ENCODE data around the gene MITF. TPM values are rescaled to one million over a fixed set of nuclear protein-coding genes. Genes with fewer than 3 reads are reported as not detected.
"Not testable (repeated sequence)": the region's sequence is repeated elsewhere in the genome, so short reads cannot be mapped to it uniquely, and the experiment has no call there.

MITF gene
- total RNA-seq, 2 donors from 2014 or later, result 0.28 TPM; not detected in 1

DNA sequence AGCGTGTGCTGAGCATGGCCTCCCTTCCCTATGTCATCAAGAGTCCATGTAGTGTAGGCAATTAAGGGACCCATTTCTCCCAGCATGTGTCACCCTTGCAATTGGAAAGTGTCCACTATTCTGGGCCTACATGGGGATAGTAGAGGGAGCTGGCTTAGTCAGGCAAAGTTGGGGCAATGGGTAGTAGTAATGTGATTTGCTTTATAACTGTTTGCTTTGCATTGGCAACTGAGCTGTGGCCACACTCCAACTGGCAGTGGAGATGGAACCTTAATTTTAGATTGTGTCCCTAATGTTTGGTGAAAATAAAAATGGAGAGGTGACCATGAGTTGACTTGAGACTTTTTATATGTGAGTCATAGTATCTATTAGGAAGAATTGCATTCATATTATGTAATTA lies 162.5 kb downstream of the MITF start:
- Mint-ChIP-seq H3K9me3 (no peaks in the 10 kb centered on the region), H3K27me3 (no peaks in the 10 kb centered on the region)

DNA sequence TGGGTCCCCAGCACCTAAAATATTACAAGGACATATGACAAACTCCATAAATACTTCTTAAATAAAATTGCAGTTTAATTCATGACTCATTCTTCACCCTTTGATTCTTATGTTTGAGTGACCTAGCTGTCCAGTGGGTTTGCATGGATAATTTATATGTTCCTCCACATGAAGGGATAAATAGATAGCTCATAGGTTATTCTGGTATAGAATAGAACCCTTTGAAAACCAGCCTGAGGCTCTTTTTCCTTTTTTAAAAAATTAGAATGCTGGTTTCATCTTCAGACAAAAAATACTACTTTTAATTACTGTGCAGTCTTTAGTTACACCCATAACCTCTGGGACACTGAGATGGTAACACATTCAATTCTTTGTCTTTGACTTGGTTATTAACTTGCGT lies 163.1 kb downstream of the MITF start:
- no peaks in the 10 kb centered on the region for H3K36me3 Mint-ChIP-seq
- H3K27me3 Mint-ChIP-seq, result no peaks in the 10 kb centered on the region
- no peak overlapping the region for H3K27ac Mint-ChIP-seq
- ATAC-seq (no peak), DNase-seq (ENCODE audit: low spot score) (no peak)
- H3K9me3 Mint-ChIP-seq, result no peaks in the 10 kb centered on the region
- no peaks in the 10 kb centered on the region for H3K4me1 Mint-ChIP-seq (ENCODE audit: low read depth in 2 of 2)
- no peak overlapping the region for H3K4me3 Mint-ChIP-seq

More for the DNA sequence above, 162.5 kb downstream of the MITF start:
- H3K4me1 Mint-ChIP-seq (ENCODE audit: low read depth in 2 of 2), result no peaks in the 10 kb centered on the region
- no peak for DNase-seq (ENCODE audit: low spot score)
- no peak for ATAC-seq
- H3K4me3 Mint-ChIP-seq, result no peak overlapping the region
- H3K27ac Mint-ChIP-seq, result no peak overlapping the region
- no peaks in the 10 kb centered on the region for H3K36me3 Mint-ChIP-seq

DNA sequence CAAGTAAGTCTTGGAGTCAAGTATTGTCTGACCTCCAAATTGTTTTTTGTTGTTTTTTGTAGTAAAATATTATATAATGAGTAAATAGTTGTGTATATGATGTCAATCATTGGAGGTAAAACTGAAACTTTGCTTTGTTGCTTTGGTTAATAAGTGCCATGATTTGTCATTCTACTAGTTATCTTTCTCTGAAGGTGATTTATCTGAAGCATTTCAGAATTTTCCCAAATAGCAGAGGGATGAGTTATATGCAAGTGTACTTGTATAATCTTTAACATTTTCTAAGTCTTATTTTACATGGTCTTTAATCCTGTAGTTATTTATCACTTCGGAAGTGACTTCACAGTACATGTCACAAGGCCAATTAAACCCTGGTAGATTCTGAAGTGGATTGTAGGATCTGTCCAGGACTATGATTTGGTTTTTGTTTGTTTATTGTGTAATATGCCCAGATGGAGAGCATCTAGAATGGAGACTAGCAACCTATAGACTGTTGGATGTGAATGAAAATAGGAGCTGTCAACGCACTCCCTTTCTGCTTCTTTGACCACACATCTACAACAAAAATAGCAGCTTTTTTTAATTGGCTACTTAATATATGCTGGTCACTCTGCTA lies 167.2 kb downstream of the MITF start:
- Mint-ChIP-seq H3K27ac (no peak overlapping the region), H3K9me3 (peaks cover 5% of the 10 kb centered on the region), H3K36me3 (no peaks in the 10 kb centered on the region)

DNA sequence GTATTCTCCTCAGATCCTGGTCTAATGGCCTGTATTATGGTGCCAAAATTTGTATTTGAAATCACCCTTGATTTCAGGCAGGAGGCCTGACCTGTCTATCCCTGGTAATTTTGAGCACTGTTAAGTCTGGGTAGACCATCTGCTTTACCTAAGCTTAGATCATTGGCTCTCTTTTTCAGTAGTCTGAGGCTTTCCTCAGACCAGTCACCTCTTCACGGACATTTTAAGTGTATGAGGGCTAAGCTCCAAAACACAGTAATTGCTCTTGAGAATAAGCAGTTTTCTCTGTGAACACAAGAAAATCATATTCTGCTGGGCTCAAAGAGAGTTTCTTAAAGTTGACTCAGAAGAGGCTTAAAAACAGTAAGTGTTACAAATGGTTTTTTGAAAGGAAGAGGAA lies 168.3 kb downstream of the MITF start:
- no peak overlapping the region for H3K4me3 Mint-ChIP-seq
- ATAC-seq (no peak), DNase-seq (ENCODE audit: low spot score) (no peak)
- H3K4me1 Mint-ChIP-seq (ENCODE audit: low read depth in 2 of 2), result no peaks in the 10 kb centered on the region
- H3K27me3 Mint-ChIP-seq, result no peaks in the 10 kb centered on the region
- H3K36me3 Mint-ChIP-seq, result no peaks in the 10 kb centered on the region
- no peak overlapping the region for H3K27ac Mint-ChIP-seq
- peaks cover 5% of the 10 kb centered on the region for H3K9me3 Mint-ChIP-seq

More for the DNA sequence above, 167.2 kb downstream of the MITF start:
- H3K4me3 Mint-ChIP-seq, result no peak overlapping the region
- ATAC-seq, result no peak
- no peaks in the 10 kb centered on the region for H3K27me3 Mint-ChIP-seq
- no peak for DNase-seq (ENCODE audit: low spot score)
- H3K4me1 Mint-ChIP-seq (ENCODE audit: low read depth in 2 of 2), result no peaks in the 10 kb centered on the region

DNA sequence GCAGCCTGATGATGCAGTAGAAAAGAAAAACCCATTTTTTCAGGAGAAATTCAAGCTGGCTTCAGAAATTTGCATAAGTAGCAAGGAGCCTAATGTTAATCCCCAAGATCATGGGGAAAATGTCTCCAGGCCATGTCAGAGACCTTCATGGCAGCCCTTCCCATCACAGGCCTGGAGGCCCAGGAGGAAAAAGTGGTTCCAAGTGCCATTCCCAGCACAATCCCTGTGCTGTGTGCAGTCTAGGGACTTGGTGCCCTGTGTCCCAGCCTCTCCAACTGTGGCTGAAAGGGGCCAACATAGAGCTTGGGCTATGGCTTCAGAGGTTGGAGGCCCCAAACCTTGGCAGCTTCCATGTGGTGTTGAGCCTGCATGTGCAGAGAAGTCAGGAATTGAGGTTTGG lies 170.6 kb downstream of the MITF start:
- not testable (repeated sequence) for ATAC-seq; H3K27me3 Mint-ChIP-seq; H3K36me3 Mint-ChIP-seq; H3K4me3 Mint-ChIP-seq; DNase-seq (ENCODE audit: low spot score); H3K27ac Mint-ChIP-seq; H3K4me1 Mint-ChIP-seq (ENCODE audit: low read depth in 2 of 2); H3K9me3 Mint-ChIP-seq

DNA sequence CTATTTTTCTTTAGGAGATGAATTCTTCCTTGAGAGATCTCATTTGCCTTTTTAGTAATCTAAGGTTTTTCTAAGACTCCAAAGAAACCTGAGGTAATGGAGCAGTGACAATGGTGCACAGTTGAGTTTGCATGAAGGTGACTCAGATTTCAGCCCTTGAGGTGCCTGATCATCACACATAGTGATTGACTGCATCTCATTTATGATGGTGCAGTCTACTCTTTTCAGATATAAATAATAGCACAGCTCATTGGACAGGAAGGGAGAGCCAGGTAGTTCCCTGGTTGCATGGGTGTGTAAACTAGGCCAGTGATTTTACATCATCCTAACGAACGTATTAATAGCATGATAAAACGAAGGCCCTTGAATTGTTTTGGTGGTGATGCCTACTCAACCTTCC lies 174.2 kb downstream of the MITF start:
- no peaks in the 10 kb centered on the region for H3K36me3 Mint-ChIP-seq
- no peak for ATAC-seq
- H3K4me1 Mint-ChIP-seq (ENCODE audit: low read depth in 2 of 2), result no peaks in the 10 kb centered on the region
- no peaks in the 10 kb centered on the region for H3K27me3 Mint-ChIP-seq
- H3K4me3 Mint-ChIP-seq, result no peak overlapping the region
- no peak for DNase-seq (ENCODE audit: low spot score)
- peaks cover 9% of the 10 kb centered on the region for H3K9me3 Mint-ChIP-seq
- no peak overlapping the region for H3K27ac Mint-ChIP-seq

DNA sequence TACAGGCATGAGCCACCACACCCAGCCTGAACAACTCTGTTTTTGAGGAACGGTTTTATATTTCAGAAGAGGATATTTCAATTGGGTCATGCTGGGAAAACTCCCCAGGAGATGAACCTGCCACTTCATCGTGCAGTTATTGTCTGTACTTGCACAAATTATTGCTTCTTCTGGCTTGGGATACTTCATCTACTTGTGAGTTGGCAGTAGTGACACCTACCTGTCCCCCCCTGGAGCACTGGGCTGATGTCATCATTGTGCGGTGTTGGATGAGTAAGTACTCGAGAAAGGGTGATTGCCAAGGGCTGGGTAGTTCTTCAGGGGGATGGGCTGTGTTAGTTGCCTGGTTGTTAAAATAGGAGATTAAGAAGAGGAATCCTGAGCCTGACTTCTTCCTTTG lies 175.1 kb downstream of the MITF start:
- no peak for ATAC-seq
- H3K9me3 Mint-ChIP-seq, result peaks cover 5% of the 10 kb centered on the region
- no peak overlapping the region for H3K4me3 Mint-ChIP-seq
- DNase-seq (ENCODE audit: low spot score), result no peak
- H3K4me1 Mint-ChIP-seq (ENCODE audit: low read depth in 2 of 2), result no peaks in the 10 kb centered on the region
- no peaks in the 10 kb centered on the region for H3K36me3 Mint-ChIP-seq
- no peaks in the 10 kb centered on the region for H3K27me3 Mint-ChIP-seq
- no peak overlapping the region for H3K27ac Mint-ChIP-seq

DNA sequence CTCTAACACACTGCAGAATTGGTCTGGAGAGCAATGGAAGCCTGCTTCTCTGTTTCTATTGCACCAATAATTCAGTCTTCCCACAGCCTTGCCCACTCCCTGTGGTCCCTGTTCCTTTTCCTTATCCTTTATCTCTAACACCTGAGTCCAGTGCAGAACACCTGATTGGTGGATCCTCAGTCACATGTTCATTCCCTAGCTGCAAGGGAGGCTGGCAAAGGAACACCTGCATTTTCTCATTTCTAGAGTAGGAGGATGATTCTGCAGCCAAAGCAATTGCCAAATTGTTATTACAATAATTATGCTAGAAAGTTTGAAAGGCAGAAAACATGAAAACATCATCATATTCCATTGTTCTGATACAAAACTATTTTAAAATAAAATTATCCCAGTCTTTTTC lies 176.5 kb downstream of the MITF start:
- Mint-ChIP-seq H3K27me3 (no peaks in the 10 kb centered on the region), H3K9me3 (peaks cover 4% of the 10 kb centered on the region), H3K36me3 (no peaks in the 10 kb centered on the region), H3K4me3 (no peak overlapping the region), H3K4me1 (ENCODE audit: low read depth in 2 of 2) (no peaks in the 10 kb centered on the region), H3K27ac (no peak overlapping the region)
- DNase-seq (ENCODE audit: low spot score) (no peak), ATAC-seq (no peak)

DNA sequence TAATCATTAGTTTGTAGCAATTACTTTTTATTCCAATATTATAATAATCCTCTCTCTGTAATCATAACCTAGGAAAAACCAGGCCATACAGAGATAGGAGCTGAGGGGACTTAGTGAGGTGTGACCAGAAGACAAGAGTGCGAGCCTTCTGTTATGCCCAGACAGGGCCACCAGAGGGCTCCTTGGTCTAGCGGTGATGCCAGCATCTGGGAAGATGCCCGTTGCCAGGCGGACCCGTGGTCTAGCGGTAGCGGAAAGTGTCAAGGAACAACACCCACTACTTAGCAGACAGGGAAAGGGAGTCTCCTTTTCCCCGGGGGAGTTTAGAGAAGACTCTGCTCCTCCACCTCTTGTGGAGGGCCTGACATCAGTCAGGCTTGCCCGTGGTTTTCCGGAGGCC lies 180.7 kb downstream of the MITF start:
- H3K9me3 Mint-ChIP-seq; H3K4me1 Mint-ChIP-seq (ENCODE audit: low read depth in 2 of 2): not testable (repeated sequence)

DNA sequence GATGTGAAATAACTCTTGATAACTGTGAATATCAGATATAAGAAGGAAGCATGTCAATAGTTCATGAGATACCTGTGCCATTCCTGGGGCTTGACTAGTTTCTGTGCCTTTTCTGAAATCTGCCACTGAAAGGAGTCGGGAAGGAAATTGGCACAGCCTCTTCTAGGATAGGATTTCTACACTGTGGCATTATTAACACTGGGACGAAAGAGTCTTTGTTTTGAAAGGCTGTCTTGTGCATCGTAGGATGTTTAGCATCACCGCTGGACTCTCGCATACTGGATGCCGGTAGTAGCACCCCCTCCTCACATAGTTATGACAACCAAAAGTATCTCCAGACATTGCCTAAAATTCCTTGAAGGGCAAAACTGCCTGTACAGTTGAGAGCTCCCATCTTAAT lies 182.4 kb downstream of the MITF start:
- H3K4me3 Mint-ChIP-seq, result no peak overlapping the region
- H3K4me1 Mint-ChIP-seq (ENCODE audit: low read depth in 2 of 2), result no peaks in the 10 kb centered on the region
- peaks cover 3% of the 10 kb centered on the region for H3K9me3 Mint-ChIP-seq
- H3K27ac Mint-ChIP-seq, result no peak overlapping the region
- no peak for ATAC-seq
- no peaks in the 10 kb centered on the region for H3K36me3 Mint-ChIP-seq
- no peaks in the 10 kb centered on the region for H3K27me3 Mint-ChIP-seq
- DNase-seq (ENCODE audit: low spot score), result no peak

More for the DNA sequence above, 180.7 kb downstream of the MITF start:
- not testable (repeated sequence) for H3K36me3 Mint-ChIP-seq; H3K4me3 Mint-ChIP-seq; H3K27ac Mint-ChIP-seq; DNase-seq (ENCODE audit: low spot score); ATAC-seq; H3K27me3 Mint-ChIP-seq

DNA sequence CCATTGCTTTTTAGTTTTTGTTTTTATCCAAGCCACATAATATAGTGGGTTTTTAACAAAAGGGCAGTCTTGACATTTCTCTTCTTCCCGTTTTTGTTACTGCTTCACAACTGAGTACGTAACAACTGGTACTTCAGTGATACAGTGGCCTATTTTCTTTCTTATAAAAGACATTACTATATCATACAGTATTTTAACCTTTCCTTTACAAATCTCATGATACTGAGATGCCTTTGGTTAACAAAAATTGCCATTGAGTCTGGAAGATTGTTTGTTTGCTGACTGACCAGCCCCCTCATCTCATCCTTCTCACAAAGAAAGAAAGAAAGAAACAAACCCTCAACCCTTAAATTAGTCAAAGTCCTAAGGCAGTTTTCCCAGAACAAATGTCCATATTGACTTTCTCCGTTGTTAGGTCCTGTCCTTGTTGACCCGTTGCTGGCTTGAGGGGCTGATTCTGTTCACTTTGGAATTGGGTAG lies 183.3 kb downstream of the MITF start:
- Mint-ChIP-seq H3K4me3 (no peak overlapping the region), H3K27ac (no peak overlapping the region), H3K27me3 (no peaks in the 10 kb centered on the region), H3K4me1 (ENCODE audit: low read depth in 2 of 2) (no peaks in the 10 kb centered on the region), H3K36me3 (no peaks in the 10 kb centered on the region), H3K9me3 (peaks cover 3% of the 10 kb centered on the region)
- no peak for ATAC-seq
- no peak for DNase-seq (ENCODE audit: low spot score)

DNA sequence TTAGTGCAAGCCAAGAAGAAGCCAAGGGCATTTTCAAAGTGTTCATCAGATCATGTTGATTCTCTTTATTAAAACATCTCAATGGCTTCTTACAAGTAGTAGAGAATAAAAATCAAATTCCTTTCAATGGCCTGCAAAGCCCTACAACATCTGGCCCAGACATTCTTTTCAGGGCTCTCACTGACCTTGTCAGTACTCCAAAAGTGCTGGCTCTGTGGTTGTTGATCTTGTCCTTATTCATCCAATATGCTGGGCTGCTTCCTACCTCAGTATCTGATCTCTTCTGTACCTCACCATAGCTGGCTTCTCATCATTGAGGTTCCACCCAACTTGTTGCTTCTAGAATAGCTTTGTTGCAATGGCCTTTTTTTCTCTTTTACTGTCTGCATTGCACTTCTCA lies 186.2 kb downstream of the MITF start:
- Mint-ChIP-seq H3K27ac (no peak overlapping the region), H3K4me3 (no peak overlapping the region), H3K27me3 (no peaks in the 10 kb centered on the region), H3K36me3 (no peaks in the 10 kb centered on the region), H3K4me1 (ENCODE audit: low read depth in 2 of 2) (no peaks in the 10 kb centered on the region), H3K9me3 (peaks cover 3% of the 10 kb centered on the region)
- DNase-seq (ENCODE audit: low spot score) (no peak), ATAC-seq (no peak)

DNA sequence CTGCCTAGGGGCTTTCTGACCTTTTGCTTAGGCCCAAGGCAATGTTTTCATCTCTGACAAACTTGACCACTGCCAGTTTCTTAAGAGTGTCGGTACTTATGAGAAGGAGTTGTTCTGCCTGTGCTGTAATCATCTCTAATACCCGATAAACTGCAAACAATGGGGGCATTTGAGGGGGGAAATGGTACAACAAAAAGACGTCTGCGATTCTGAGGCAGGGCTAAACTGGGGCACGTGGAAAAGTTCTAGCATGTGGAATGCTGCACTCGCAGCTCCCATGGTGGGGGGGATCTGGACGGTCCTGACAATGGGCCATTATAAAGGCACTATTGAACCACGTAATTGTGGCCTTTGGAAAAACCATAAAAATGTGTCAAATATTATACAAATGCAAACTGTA lies 187.1 kb downstream of the MITF start:
- DNase-seq (ENCODE audit: low spot score), result no peak
- Mint-ChIP-seq H3K36me3 (no peaks in the 10 kb centered on the region), H3K4me1 (ENCODE audit: low read depth in 2 of 2) (no peaks in the 10 kb centered on the region), H3K27me3 (no peaks in the 10 kb centered on the region), H3K27ac (no peak overlapping the region), H3K4me3 (no peak overlapping the region), H3K9me3 (peaks cover 3% of the 10 kb centered on the region)
- ATAC-seq, result no peak

DNA sequence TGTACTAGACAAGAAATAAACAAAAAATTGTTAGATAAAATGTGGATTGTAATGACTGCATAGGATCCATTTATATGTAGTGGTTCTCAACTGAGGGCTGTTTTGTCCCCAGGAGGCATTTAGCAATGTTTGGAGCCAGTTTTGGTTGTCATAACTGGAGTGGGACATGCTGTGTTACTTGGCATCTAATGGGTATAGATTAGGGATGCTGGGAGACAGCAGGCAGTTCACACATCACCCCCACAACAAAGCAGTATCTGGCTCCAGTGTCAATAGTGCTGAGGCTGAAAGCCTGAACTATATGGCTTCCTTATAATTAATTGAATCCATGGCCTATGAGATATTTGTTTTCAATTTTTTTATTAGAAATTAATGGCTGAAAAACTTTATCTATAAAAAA lies 188.3 kb downstream of the MITF start:
- ATAC-seq (no peak), DNase-seq (ENCODE audit: low spot score) (no peak)
- peaks cover 3% of the 10 kb centered on the region for H3K9me3 Mint-ChIP-seq
- no peaks in the 10 kb centered on the region for H3K36me3 Mint-ChIP-seq
- H3K27me3 Mint-ChIP-seq, result no peaks in the 10 kb centered on the region
- no peak overlapping the region for H3K4me3 Mint-ChIP-seq
- H3K4me1 Mint-ChIP-seq (ENCODE audit: low read depth in 2 of 2), result no peaks in the 10 kb centered on the region
- no peak overlapping the region for H3K27ac Mint-ChIP-seq

DNA sequence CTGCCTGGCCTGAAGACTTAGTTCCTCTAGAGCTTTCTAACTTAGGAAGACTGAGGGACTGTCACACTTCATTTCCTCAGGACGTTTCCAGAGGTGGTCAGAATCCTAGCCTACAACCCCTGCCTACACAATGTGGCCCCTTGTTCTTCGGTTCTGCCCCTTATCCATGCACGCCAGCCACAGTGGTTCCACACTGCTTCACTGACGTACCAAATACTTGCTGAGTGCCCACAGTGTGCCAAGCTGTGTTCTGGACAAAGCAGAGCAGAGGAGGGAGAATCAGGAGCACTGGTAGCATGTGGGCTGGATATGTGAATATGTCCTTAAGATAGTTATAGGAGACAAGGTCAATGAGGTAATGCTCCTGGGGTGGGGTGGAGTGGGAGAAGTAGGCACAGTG lies 189.8 kb downstream of the MITF start:
- Mint-ChIP-seq H3K4me1 (ENCODE audit: low read depth in 2 of 2) (no peaks in the 10 kb centered on the region), H3K9me3 (peaks cover 3% of the 10 kb centered on the region), H3K36me3 (no peaks in the 10 kb centered on the region), H3K4me3 (no peak overlapping the region), H3K27ac (no peak overlapping the region), H3K27me3 (no peaks in the 10 kb centered on the region)
- DNase-seq (ENCODE audit: low spot score), result no peak
- ATAC-seq, result no peak
